Suprapubic skin (tissue), 4 donors: ENCODE results near the gene COX8A. TPM values are rescaled to one million over a fixed set of nuclear protein-coding genes. Genes with fewer than 3 reads are reported as not detected.
"Not testable (repeated sequence)": the region's sequence is repeated elsewhere in the genome, so short reads cannot be mapped to it uniquely, and the experiment has no call there.

Experiments
- DNase-seq, 2 donors: peaks; one replicate each; pipeline ENCODE4 v3.0.0-alpha.2; 2019; ENCODE audit warnings: low spot score in 2 of 2
- H3K27ac ChIP-seq: fragments of 200-600 bp; sonication (generic); one replicate; pipeline ENCODE4 v1.5.1; 2019
- H3K27me3 ChIP-seq: fragments of 200-600 bp; sonication (generic); one replicate; pipeline ENCODE4 v1.5.1; 2019
- H3K36me3 ChIP-seq: fragments of 200-600 bp; sonication (generic); one replicate; pipeline ENCODE4 v1.5.1; 2019
- H3K4me1 ChIP-seq: fragments of 200-600 bp; sonication (generic); one replicate; pipeline ENCODE4 v1.5.1; 2019
- H3K4me3 ChIP-seq: fragments of 200-600 bp; sonication (generic); one replicate; pipeline ENCODE4 v1.5.1; 2019; ENCODE audit warnings: mild to moderate bottlenecking
- H3K9me3 ChIP-seq: fragments of 200-600 bp; sonication (generic); one replicate; pipeline ENCODE4 v1.5.1; 2019
- EP300 ChIP-seq: sonication (generic); formaldehyde crosslinking; IDR thresholded peaks from one replicate; pipeline ENCODE4 v1.6.1; 2017; ENCODE audit warnings: antibody characterized with exemption
- POLR2A ChIP-seq, 2 donors: fragments of 450-650 bp; IDR thresholded peaks; one replicate each; pipeline ENCODE4 v1.6.1; 2017; ENCODE audit warnings: antibody characterized with exemption in 2 of 2, mild to moderate bottlenecking in 2 of 2, moderate library complexity in 2 of 2
- POLR2AphosphoS5 ChIP-seq, 3 donors: sonication (generic); formaldehyde crosslinking; IDR thresholded peaks; one replicate each; pipeline ENCODE4 v1.6.1; 2017; ENCODE audit warnings: antibody characterized with exemption in 3 of 3
- WGBS: methylation state at CpG from one replicate; pipeline ENCODE4 v1.1.5; 2018; 5-methylcytosine and 5-hydroxymethylcytosine counted together
- total RNA-seq, 4 donors: library from RNA; depleted of rRNA; stranded (reverse); fragments of >200 nt; gene quantifications; one replicate each; pipeline ENCODE4 v1.1.0, GENCODE V29; 2016
- TF ChIP-seq, protein P1 (sequence below), 2 donors: fragments of 200-600 bp in 1 of 2; fragments of 450-650 bp in 1 of 2; sonication (generic) in 1 of 2; IDR thresholded peaks; one replicate each; pipeline ENCODE4 v1.5.1; 2016 to 2019; ENCODE audit warnings: antibody characterized with exemption in 2 of 2, mild to moderate bottlenecking in 1 of 2, moderate library complexity in 1 of 2

Gene COX8A
- total RNA-seq, 4 donors from 2014 or later, result 352 to 718 (median 708) TPM

DNA sequence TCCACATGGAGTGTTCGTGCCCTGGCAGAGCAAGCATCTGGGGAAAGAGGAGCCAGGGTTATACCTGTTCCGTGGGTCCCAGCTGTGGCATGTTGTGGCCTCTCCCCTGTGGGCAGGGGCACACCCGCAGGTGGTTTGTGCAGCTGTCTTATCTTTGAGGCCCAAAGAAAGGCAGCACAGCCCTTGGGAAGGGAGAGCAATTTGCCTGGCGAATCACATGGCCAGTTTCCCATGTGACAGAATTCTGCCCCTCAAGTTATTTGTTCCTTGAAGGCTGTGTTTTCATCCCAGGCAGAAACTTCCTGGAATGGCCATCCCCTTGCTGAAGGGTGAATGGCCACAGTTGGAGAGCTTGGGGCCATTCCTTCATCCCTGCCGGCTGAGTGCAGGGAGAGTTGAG, 16.4 kb upstream of the COX8A start:
- Histone ChIP-seq H3K4me1 (peaks cover 37% of the 10 kb centered on the region), H3K36me3 (peaks cover 28% of the 10 kb centered on the region), H3K27me3 (no peaks in the 10 kb centered on the region), H3K27ac (no peak overlapping the region), H3K4me3 (no peak overlapping the region), H3K9me3 (no peaks in the 10 kb centered on the region)
- no peak for DNase-seq
- TF ChIP-seq EP300, result no peak
- no peak for TF ChIP-seq POLR2AphosphoS5 (IDR thresholded peaks at IDR 0.05)
- TF ChIP-seq, protein P1, sequence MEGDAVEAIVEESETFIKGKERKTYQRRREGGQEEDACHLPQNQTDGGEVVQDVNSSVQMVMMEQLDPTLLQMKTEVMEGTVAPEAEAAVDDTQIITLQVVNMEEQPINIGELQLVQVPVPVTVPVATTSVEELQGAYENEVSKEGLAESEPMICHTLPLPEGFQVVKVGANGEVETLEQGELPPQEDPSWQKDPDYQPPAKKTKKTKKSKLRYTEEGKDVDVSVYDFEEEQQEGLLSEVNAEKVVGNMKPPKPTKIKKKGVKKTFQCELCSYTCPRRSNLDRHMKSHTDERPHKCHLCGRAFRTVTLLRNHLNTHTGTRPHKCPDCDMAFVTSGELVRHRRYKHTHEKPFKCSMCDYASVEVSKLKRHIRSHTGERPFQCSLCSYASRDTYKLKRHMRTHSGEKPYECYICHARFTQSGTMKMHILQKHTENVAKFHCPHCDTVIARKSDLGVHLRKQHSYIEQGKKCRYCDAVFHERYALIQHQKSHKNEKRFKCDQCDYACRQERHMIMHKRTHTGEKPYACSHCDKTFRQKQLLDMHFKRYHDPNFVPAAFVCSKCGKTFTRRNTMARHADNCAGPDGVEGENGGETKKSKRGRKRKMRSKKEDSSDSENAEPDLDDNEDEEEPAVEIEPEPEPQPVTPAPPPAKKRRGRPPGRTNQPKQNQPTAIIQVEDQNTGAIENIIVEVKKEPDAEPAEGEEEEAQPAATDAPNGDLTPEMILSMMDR (IDR thresholded peaks at IDR 0.05), result no peak
- TF ChIP-seq POLR2A (IDR thresholded peaks at IDR 0.05), result no peak
- 56% methylated on average over 2 of the region's 5 CpGs for WGBS

DNA sequence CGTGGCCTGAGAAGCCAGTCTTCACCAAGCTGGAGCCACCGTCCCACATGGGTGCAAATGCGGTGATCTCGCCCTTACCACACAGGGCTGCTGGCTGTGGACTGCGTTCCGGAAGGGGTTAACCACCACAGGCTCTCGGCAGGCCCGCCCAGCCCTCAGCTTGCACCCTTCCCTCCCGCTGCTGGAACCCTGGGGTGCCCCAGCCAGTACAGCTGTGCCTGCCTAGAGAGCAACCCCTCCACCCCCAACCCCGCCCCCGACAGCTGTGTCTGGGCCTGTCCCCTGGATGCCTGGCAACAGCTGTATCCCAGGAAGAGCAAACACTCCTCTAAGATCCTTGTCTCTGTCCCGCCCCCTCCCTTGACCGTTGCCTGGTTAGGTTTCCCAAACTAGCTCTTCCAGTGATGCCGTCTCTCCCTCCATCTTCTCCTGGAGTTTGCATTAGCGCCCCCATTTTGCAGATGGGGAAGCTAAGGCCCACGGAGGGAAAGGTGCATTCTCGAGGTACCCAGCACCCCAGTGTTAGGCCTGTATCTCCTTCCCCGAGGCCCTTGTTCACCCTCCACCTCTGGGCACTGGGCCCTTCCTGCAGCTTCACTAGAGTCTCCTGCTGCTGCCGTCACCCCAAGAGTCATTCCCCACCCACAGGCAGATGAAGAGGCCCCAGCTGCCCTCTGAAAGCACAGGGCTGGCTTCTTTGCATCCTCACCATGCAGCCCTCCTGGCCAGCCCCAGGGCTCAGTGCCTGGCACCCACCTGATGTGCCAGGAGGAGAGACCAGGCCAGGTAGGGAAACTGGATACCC, 12.6 kb upstream of the COX8A start:
- H3K27me3 ChIP-seq, result no peaks in the 10 kb centered on the region
- H3K27ac ChIP-seq, result no peak overlapping the region
- DNase-seq, result no peak
- no peak overlapping the region for H3K4me3 ChIP-seq
- whole genome bisulfite sequencing, result 15% methylated on average over 8 of the region's 19 CpGs
- peaks cover 32% of the 10 kb centered on the region for H3K4me1 ChIP-seq
- TF ChIP-seq EP300 (no peak), POLR2AphosphoS5 (IDR thresholded peaks at IDR 0.05) (no peak), POLR2A (IDR thresholded peaks at IDR 0.05) (no peak)
- TF ChIP-seq, protein P1 (IDR thresholded peaks at IDR 0.05), result no peak
- H3K36me3 ChIP-seq, result no peaks in the 10 kb centered on the region
- H3K9me3 ChIP-seq, result no peaks in the 10 kb centered on the region

- WGBS, result over 99% methylated on average over 4 of the region's 4 CpGs
- peaks cover 19% of the 10 kb centered on the region for H3K4me1 ChIP-seq
Measured at GRCh38 chr11:63963895-63964294, 10.5 kb upstream of the COX8A start.

GRCh38 chr11:63966444-63966843, 8.0 kb upstream of the COX8A start:
- no peak for TF ChIP-seq POLR2A (IDR thresholded peaks at IDR 0.05)
- TF ChIP-seq POLR2AphosphoS5 (IDR thresholded peaks at IDR 0.05), result no peak
- TF ChIP-seq, protein P1 (IDR thresholded peaks at IDR 0.05), result no peak
- no peak for TF ChIP-seq EP300
- no peaks in the 10 kb centered on the region for H3K36me3 ChIP-seq
- H3K4me1 ChIP-seq, result peaks cover 13% of the 10 kb centered on the region
- no peak for DNase-seq
- no peaks in the 10 kb centered on the region for H3K27me3 ChIP-seq
- H3K27ac ChIP-seq, result no peak overlapping the region
- 94% methylated on average over 1 of the region's 1 CpG for WGBS
- no peak overlapping the region for H3K4me3 ChIP-seq
- no peaks in the 10 kb centered on the region for H3K9me3 ChIP-seq

More at GRCh38 chr11:63963895-63964294, 10.5 kb upstream of the COX8A start:
- not testable (repeated sequence) for H3K9me3 ChIP-seq, H3K27ac ChIP-seq, H3K27me3 ChIP-seq, H3K36me3 ChIP-seq, H3K4me3 ChIP-seq, DNase-seq

GRCh38 chr11:63969461-63969860, 5.0 kb upstream of the COX8A start:
- no peaks in the 10 kb centered on the region for H3K27me3 ChIP-seq
- no peak overlapping the region for H3K4me3 ChIP-seq
- no peak overlapping the region for H3K27ac ChIP-seq
- no peak for DNase-seq
- no peaks in the 10 kb centered on the region for H3K36me3 ChIP-seq
- TF ChIP-seq, protein P1 (IDR thresholded peaks at IDR 0.05), result no peak
- TF ChIP-seq POLR2A (IDR thresholded peaks at IDR 0.05), result no peak
- no peaks in the 10 kb centered on the region for H3K9me3 ChIP-seq
- 88% methylated on average over 2 of the region's 2 CpGs for WGBS
- H3K4me1 ChIP-seq, result peaks cover 6% of the 10 kb centered on the region
